ENCODE results near the gene SNX6. TPM values are rescaled to one million over a fixed set of nuclear protein-coding genes. Genes with fewer than 3 reads are reported as not detected.

SNX6 gene
- total and polyA plus RNA-seq, 2 experiments from 2014 or later = 110 to 157 TPM

DNA sequence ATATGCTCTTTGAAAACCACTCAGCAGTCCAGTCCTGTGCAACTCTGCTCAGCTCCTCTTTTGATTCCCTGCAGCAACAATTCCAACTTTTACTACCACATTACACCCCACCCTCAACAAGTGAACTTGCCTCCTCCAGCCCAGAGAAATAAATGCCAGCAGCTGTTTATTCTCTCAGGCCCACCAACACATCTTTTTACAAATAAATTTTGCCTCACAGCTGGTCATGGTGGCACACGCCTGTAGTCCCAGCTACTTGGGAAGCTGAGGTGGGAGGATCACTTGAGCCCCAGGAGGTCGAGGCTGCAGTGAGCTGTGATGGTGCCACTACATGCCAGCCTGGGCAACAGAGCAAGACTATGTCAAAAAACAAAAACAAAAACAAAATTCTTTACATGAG lies 9.8 kb downstream of the SNX6 start (continued):
- TF ChIP-seq, protein P1, sequence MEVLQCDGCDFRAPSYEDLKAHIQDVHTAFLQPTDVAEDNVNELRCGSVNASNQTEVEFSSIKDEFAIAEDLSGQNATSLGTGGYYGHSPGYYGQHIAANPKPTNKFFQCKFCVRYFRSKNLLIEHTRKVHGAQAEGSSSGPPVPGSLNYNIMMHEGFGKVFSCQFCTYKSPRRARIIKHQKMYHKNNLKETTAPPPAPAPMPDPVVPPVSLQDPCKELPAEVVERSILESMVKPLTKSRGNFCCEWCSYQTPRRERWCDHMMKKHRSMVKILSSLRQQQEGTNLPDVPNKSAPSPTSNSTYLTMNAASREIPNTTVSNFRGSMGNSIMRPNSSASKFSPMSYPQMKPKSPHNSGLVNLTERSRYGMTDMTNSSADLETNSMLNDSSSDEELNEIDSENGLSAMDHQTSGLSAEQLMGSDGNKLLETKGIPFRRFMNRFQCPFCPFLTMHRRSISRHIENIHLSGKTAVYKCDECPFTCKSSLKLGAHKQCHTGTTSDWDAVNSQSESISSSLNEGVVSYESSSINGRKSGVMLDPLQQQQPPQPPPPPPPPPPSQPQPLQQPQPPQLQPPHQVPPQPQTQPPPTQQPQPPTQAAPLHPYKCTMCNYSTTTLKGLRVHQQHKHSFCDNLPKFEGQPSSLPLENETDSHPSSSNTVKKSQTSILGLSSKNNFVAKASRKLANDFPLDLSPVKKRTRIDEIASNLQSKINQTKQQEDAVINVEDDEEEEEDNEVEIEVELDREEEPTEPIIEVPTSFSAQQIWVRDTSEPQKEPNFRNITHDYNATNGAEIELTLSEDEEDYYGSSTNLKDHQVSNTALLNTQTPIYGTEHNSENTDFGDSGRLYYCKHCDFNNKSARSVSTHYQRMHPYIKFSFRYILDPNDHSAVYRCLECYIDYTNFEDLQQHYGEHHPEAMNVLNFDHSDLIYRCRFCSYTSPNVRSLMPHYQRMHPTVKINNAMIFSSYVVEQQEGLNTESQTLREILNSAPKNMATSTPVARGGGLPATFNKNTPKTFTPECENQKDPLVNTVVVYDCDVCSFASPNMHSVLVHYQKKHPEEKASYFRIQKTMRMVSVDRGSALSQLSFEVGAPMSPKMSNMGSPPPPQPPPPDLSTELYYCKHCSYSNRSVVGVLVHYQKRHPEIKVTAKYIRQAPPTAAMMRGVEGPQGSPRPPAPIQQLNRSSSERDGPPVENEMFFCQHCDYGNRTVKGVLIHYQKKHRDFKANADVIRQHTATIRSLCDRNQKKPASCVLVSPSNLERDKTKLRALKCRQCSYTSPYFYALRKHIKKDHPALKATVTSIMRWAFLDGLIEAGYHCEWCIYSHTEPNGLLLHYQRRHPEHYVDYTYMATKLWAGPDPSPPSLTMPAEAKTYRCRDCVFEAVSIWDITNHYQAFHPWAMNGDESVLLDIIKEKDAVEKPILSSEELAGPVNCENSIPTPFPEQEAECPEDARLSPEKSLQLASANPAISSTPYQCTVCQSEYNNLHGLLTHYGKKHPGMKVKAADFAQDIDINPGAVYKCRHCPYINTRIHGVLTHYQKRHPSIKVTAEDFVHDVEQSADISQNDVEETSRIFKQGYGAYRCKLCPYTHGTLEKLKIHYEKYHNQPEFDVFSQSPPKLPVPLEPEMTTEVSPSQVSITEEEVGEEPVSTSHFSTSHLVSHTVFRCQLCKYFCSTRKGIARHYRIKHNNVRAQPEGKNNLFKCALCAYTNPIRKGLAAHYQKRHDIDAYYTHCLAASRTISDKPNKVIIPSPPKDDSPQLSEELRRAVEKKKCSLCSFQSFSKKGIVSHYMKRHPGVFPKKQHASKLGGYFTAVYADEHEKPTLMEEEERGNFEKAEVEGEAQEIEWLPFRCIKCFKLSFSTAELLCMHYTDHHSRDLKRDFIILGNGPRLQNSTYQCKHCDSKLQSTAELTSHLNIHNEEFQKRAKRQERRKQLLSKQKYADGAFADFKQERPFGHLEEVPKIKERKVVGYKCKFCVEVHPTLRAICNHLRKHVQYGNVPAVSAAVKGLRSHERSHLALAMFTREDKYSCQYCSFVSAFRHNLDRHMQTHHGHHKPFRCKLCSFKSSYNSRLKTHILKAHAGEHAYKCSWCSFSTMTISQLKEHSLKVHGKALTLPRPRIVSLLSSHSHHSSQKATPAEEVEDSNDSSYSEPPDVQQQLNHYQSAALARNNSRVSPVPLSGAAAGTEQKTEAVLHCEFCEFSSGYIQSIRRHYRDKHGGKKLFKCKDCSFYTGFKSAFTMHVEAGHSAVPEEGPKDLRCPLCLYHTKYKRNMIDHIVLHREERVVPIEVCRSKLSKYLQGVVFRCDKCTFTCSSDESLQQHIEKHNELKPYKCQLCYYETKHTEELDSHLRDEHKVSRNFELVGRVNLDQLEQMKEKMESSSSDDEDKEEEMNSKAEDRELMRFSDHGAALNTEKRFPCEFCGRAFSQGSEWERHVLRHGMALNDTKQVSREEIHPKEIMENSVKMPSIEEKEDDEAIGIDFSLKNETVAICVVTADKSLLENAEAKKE (CRISPR knock-in tag; IDR thresholded peaks at IDR 0.05) = no peak

GRCh38 chr14:34619471-34619870 lies 10.5 kb downstream of the SNX6 start:
- Histone ChIP-seq H3K4me3 (no peak overlapping the region), H3K4me2 (no peak overlapping the region), H3K9me2 (ENCODE audit: insufficient read depth) (no peaks in the 10 kb centered on the region), H3K27ac (ENCODE audit: low read depth) (no peak overlapping the region), H3K36me3 (ENCODE audit: insufficient read depth) (peaks cover 11% of the 10 kb centered on the region), H4K20me1 (replicated peaks; ENCODE audit: insufficient read depth) (peaks cover 11% of the 10 kb centered on the region; the same call in 1 of the 2 replicates), H2AFZ (no peak overlapping the region), H3F3A (replicated peaks; ENCODE audit: low read depth) (no peaks in the 10 kb centered on the region), H3K27me3 (ENCODE audit: insufficient read depth) (no peaks in the 10 kb centered on the region), H3K4me1 (ENCODE audit: insufficient read depth) (no peaks in the 10 kb centered on the region; the same call in 1 of the 2 replicates), H3K79me2 (replicated peaks; ENCODE audit: insufficient read depth) (peaks cover 8% of the 10 kb centered on the region)
- Mint-ChIP-seq H3K4me1 (no peaks in the 10 kb centered on the region), H3K36me3 (ENCODE audit: low read depth) (0 out of 3 replicates have a peak, but pooled peaks cover 16% of the 10 kb centered on the region), H3K9me3 (no peaks in the 10 kb centered on the region), H3K27me3 (ENCODE audit: insufficient read depth, low read depth, poor library complexity) (peaks cover 3% of the 10 kb centered on the region), H3K4me3 (no peak overlapping the region), H3K27ac (no peak overlapping the region)
- ATAC-seq (no peak), DNase-seq (ENCODE audit: low spot score) (no peak)
- no peak for TF ChIP-seq NANOG (IDR thresholded peaks at IDR 0.05; ENCODE audit: borderline replicate concordance)
- no peak for TF ChIP-seq ZNF114 (CRISPR knock-in tag; IDR thresholded peaks at IDR 0.05)
- TF ChIP-seq POLR2AphosphoS5 (IDR thresholded peaks at IDR 0.05; ENCODE audit: low read depth) = no peak
- no peak for TF ChIP-seq CREB1 (CRISPR knock-in tag; IDR thresholded peaks at IDR 0.05; ENCODE audit: low read depth)
- TF ChIP-seq EZH2 (IDR thresholded peaks at IDR 0.05; ENCODE audit: low read depth, unreplicated experiment) = no peak
- TF ChIP-seq, protein P1 (CRISPR knock-in tag; IDR thresholded peaks at IDR 0.05) = no peak
- no peak for TF ChIP-seq JUNB (IDR thresholded peaks at IDR 0.05; ENCODE audit: unreplicated experiment)
- TF ChIP-seq EZH2phosphoT487 (IDR thresholded peaks at IDR 0.05; ENCODE audit: unreplicated experiment) = no peak
- TF ChIP-seq STAT1 (IDR thresholded peaks at IDR 0.05; ENCODE audit: unreplicated experiment) = no peak
- TF ChIP-seq ZNF331 (CRISPR knock-in tag; IDR thresholded peaks at IDR 0.05; ENCODE audit: low read depth) = no peak
